ENCODE measurements around the gene TESK1.

DNA sequence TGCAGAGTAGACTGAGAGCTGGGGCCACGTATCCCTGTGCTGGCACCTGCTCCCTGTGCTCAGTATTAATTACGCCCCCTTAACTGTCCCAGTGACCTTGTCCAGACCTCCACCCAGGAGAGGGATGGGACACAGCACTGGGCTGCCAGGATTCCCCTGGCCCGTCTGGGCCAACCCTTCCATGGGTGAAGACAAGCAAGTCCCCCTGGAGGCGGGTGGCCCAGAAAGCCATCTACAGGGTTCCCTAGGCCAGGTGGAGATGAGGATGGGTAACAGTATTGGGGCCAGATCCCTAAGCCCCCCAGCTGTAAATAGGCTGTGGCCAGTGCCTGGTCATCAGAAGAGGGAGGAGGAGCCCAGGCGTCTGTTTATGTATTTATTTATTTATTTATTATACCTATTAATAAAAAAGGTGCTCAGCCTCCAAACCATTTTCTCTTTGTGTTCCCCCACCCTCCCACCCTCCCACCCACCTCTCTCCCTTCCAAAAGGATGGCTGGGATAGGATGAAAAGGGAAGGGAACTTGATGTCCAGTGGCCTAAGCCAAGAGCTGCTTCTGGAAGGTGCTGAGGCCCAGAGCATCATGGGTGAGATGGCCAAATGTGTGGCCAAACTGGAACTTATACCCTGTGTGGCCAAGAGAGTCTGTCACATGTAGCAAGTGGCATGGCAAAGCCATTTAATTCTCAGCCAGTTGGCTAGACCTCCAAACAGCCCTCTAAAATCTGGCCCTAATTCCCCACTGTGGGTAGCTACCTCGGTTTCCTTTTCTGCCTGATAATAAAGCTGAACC is 43.4 kb upstream of the TESK1 start:
- TF ChIP-seq, protein P1, sequence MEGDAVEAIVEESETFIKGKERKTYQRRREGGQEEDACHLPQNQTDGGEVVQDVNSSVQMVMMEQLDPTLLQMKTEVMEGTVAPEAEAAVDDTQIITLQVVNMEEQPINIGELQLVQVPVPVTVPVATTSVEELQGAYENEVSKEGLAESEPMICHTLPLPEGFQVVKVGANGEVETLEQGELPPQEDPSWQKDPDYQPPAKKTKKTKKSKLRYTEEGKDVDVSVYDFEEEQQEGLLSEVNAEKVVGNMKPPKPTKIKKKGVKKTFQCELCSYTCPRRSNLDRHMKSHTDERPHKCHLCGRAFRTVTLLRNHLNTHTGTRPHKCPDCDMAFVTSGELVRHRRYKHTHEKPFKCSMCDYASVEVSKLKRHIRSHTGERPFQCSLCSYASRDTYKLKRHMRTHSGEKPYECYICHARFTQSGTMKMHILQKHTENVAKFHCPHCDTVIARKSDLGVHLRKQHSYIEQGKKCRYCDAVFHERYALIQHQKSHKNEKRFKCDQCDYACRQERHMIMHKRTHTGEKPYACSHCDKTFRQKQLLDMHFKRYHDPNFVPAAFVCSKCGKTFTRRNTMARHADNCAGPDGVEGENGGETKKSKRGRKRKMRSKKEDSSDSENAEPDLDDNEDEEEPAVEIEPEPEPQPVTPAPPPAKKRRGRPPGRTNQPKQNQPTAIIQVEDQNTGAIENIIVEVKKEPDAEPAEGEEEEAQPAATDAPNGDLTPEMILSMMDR (IDR thresholded peaks at IDR 0.05): no peak
- no peak for TF ChIP-seq POLR2A (IDR thresholded peaks at IDR 0.05)

All from Peyer's patch (tissue), 4 donors.